IPS DF 6.9 (cell line): ENCODE data around the gene ARL11.
"Not testable (repeated sequence)": the region's sequence is repeated elsewhere in the genome, so short reads cannot be mapped to it uniquely, and the experiment has no call there.

ENCODE experiments used
- DNase-seq: peaks from one replicate; pipeline ENCODE4 v3.0.0-alpha.2; 2013; ENCODE audit warnings: low read depth, low spot score
- H3K27ac ChIP-seq: one replicate; pipeline ENCODE4 v1.5.1; 2013; ENCODE audit warnings: low read length, control low read depth
- H3K27me3 ChIP-seq: 2 replicates; pipeline ENCODE4 v1.6.1; 2013; ENCODE audit warnings: mild to moderate bottlenecking, low read length; ENCODE audit not compliant: control insufficient read depth, insufficient read depth
- H3K36me3 ChIP-seq: 2 replicates; pipeline ENCODE4 v1.6.1; 2013; ENCODE audit warnings: low read length; ENCODE audit not compliant: control insufficient read depth, insufficient read depth
- H3K4me1 ChIP-seq: 2 replicates; pipeline ENCODE4 v1.6.1; 2013; ENCODE audit warnings: low read length; ENCODE audit not compliant: control insufficient read depth, insufficient read depth
- H3K4me3 ChIP-seq: 2 replicates; pipeline ENCODE4 v1.5.1; 2013; ENCODE audit warnings: mild to moderate bottlenecking, low read length
- H3K9me3 ChIP-seq: 2 replicates; pipeline ENCODE4 v1.6.1; 2013; ENCODE audit warnings: low read length, inconsistent platforms; ENCODE audit not compliant: control insufficient read depth, insufficient read depth
- WGBS: extraction: QIAGEN DNeasy Blood & Tissue Kit; methylation state at CpG from one replicate; pipeline ENCODE4 v1.1.7; 2013; ENCODE audit warnings: mixed read lengths, missing lambda C conversion rate; ENCODE audit not compliant: insufficient read length, insufficient coverage; 5-methylcytosine and 5-hydroxymethylcytosine counted together

The ARL11 gene

DNA sequence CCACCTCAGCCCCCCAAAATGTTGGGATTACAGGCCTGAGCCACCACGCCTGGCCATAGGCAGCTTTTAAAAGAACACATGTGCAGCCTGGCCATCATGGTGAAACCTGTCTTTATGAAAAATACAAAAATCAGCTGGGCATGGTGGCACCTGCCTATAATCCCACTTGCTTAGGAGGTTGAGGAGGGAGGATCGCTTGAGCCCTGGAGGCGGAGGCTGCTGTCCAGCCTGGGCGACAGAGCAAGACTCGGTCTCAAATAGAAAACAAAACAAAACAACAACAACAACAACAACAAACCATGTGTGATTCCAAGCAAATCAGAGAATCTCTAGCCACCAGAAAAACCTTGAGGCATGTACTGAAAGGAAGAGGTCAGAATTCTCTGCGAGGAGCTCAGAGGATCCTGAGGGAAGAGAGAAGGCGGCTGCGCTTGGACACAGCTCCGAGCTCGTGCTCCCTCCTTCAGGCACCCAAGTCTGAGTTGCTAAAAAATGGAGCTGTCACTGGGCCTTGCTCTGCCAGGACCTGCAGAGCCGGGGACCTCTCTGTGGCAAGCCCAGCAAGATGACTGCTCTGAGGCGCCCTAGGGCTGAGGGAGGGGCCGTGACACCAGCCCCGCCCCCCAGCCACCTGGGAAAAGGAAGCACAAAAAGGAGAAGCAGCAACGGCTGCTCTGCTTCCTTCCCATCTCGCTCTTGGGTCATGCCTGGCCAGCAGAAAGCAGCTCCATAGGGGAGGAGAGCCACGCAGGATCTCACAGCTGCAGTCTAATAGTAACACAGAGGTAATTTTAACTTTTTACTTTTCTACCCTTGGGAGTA is at the start of gene ARL11:
TSS of gene ARL11 (plus strand) at position 677 of the 822 bp plus-strand sequence. CDS start 1,941 bp downstream, outside the sequence.
- H3K4me3 ChIP-seq, result no peak within 1 kb of the TSS; the same call in 1 of the 2 replicates

GRCh38 chr13:49579501-49579900 is 48.8 kb upstream of the ARL11 start:
- Histone ChIP-seq H3K4me3 (no peak overlapping the region), H3K9me3 (no peaks in the 10 kb centered on the region), H3K27ac (no peak overlapping the region), H3K27me3 (no peaks in the 10 kb centered on the region), H3K4me1 (no peaks in the 10 kb centered on the region), H3K36me3 (no peaks in the 10 kb centered on the region)
- WGBS, result no CpG with 5 or more reads among the region's 3 CpGs
- DNase-seq, result no peak

More for the DNA sequence above, at the start of gene ARL11:
- Histone ChIP-seq H3K27me3 (no peaks in the 10 kb centered on the region), H3K36me3 (peaks cover 3% of the 10 kb centered on the region; the same call in 1 of the 2 replicates), H3K27ac (no peak within 1 kb of the TSS), H3K9me3 (no peaks in the 10 kb centered on the region), H3K4me1 (no peaks in the 10 kb centered on the region)
- no peak for DNase-seq
- no CpG with 5 or more reads among the region's 17 CpGs for WGBS

DNA sequence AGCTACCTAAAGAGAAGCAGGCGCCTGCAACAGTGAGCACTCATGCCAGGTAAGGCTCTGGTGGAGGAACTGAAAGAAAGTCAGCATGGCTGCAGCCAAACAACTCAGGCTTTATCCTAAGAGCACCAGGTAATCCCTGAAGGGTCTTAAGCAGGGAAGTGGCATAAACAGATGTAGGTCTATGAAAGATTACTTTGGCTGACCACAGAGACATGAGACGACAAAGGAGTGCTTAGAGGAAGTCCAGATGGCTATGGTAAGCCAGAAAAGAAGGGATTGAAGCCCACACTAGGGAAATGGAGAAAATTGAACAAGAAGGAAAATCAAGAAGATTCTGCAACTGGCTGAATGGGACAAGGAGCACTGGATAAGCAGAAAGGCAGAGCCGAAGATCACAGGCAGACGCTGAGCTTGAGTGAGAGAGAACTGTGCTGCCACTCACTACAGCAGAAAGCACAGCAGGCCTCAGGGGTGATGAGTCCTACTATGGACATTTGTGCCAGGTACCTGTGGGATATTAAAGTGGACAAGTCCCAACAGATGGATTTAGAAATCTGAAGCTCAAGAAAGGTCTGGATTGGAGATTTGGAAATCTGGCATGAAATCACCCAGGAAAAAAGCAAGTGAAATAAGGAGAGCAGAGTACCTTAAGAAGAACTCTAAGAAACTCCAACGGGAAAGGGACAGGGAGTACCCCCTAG is 47.2 kb upstream of the ARL11 start:
- Histone ChIP-seq H3K4me1 (no peaks in the 10 kb centered on the region), H3K27ac (no peak overlapping the region), H3K4me3 (no peak overlapping the region), H3K27me3 (no peaks in the 10 kb centered on the region), H3K36me3 (no peaks in the 10 kb centered on the region), H3K9me3 (no peaks in the 10 kb centered on the region)
- no peak for DNase-seq
- no CpG with 5 or more reads among the region's 5 CpGs for WGBS

GRCh38 chr13:49584771-49585182 is 43.5 kb upstream of the ARL11 start:
- no peaks in the 10 kb centered on the region for H3K4me1 ChIP-seq
- peaks cover 1% of the 10 kb centered on the region; the same call in 1 of the 2 replicates for H3K27me3 ChIP-seq
- no peak for DNase-seq
- no CpG with 5 or more reads among the region's 16 CpGs for WGBS
- no peaks in the 10 kb centered on the region for H3K36me3 ChIP-seq
- H3K4me3 ChIP-seq, result peak overlapping the region; percentile 74; the same call in 1 of the 2 replicates
- no peaks in the 10 kb centered on the region for H3K9me3 ChIP-seq
- no peak overlapping the region for H3K27ac ChIP-seq

- H3K36me3 ChIP-seq, result no peaks in the 10 kb centered on the region
- H3K27ac ChIP-seq, result no peak within 1 kb of the TSS
- no CpG with 5 or more reads among the region's 87 CpGs for WGBS
These were observed 42.8 kb upstream of the ARL11 start, which contains the start of gene RCBTB1 for GRCh38 chr13:49585220-49586157. RCBTB1 (minus strand) TSS chr13:49585558; CDS start chr13:49567279, 18,279 bp downstream.

GRCh38 chr13:49586717-49587116 is 41.6 kb upstream of the ARL11 start:
- no peak overlapping the region for H3K27ac ChIP-seq

More at GRCh38 chr13:49585220-49586157, 42.8 kb upstream of the ARL11 start, which contains the start of gene RCBTB1:
- H3K4me3 ChIP-seq, result peak within 1 kb of the TSS; percentile 74
- peaks cover 1% of the 10 kb centered on the region; the same call in 1 of the 2 replicates for H3K27me3 ChIP-seq
- DNase-seq, result no peak
- H3K4me1 ChIP-seq, result no peaks in the 10 kb centered on the region
- H3K9me3 ChIP-seq, result no peaks in the 10 kb centered on the region

DNA sequence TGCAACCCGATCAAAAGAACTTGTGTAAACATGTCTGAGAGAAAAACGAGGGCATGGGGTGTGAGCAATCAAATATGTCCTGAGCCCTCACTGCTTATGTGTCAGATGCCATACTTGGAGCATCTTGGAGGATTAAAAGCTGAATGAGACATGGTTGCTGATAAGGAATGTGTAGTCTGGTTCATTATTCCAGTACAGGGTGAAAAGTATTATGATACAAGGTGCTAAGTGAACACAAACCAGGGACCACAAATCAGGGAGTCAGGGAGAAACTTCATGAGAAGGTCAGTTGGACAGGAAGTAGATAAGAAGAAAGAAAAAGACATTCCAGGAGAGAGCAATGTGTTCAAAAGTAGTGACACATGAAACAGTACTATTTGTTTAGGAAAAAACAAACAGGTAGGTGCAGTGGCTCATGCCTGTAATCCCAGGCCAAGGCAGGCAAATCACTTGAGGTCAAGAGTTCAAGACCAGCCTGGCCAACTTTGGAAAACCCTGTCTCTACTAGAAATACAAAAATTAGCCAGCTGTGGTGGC is 40.9 kb upstream of the ARL11 start:
- Histone ChIP-seq H3K36me3 (no peaks in the 10 kb centered on the region), H3K4me1 (no peaks in the 10 kb centered on the region), H3K27ac (no peak overlapping the region), H3K9me3 (no peaks in the 10 kb centered on the region), H3K4me3 (no peak overlapping the region), H3K27me3 (peaks cover 1% of the 10 kb centered on the region; the same call in 1 of the 2 replicates)
- no peak for DNase-seq
- no CpG with 5 or more reads among the region's 2 CpGs for WGBS

More at GRCh38 chr13:49586717-49587116, 41.6 kb upstream of the ARL11 start:
- Histone ChIP-seq H3K36me3 (no peaks in the 10 kb centered on the region), H3K4me3 (no peak overlapping the region), H3K9me3 (no peaks in the 10 kb centered on the region), H3K27me3 (peaks cover 1% of the 10 kb centered on the region; the same call in 1 of the 2 replicates), H3K4me1 (no peaks in the 10 kb centered on the region)
- no CpG with 5 or more reads among the region's 3 CpGs for WGBS
- no peak for DNase-seq

- H3K36me3 ChIP-seq, H3K4me3 ChIP-seq, DNase-seq, H3K27ac ChIP-seq, H3K9me3 ChIP-seq, H3K4me1 ChIP-seq, H3K27me3 ChIP-seq: not testable (repeated sequence)
- WGBS, result no CpG with 5 or more reads among the region's 3 CpGs
These were observed 37.6 kb upstream of the ARL11 start for GRCh38 chr13:49590714-49591113.

DNA sequence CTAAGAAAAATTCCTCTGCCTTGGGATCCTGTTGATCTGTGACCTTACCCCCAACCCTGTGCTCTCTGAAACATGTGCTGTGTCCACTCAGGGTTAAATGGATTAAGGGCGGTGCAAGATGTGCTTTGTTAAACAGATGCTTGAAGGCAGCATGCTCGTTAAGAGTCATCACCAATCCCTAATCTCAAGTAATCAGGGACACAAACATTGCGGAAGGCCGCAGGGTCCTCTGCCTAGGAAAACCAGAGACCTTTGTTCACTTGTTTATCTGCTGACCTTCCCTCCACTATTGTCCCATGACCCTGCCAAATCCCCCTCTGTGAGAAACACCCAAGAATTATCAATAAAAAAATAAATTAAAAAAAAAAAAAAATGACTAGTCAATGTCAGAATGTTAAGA is 34.4 kb upstream of the ARL11 start:
- not testable (repeated sequence) for DNase-seq, H3K9me3 ChIP-seq, H3K4me3 ChIP-seq, H3K27ac ChIP-seq, H3K4me1 ChIP-seq, H3K36me3 ChIP-seq, H3K27me3 ChIP-seq
- no CpG with 5 or more reads among the region's 4 CpGs for WGBS
